SH-SY5Y (cell line): Measurements from ENCODE around the gene HSD17B4.

Source experiments
- GATA2 ChIP-seq: IDR thresholded peaks from 2 replicates; pipeline ENCODE4 v1.6.1; 2011; ENCODE audit warnings: mild to moderate bottlenecking, low read depth, low read length
- GATA3 ChIP-seq: IDR thresholded peaks from 2 replicates; pipeline ENCODE4 v1.6.1; 2011; ENCODE audit warnings: low read depth, mild to moderate bottlenecking, low read length, moderate library complexity

DNA sequence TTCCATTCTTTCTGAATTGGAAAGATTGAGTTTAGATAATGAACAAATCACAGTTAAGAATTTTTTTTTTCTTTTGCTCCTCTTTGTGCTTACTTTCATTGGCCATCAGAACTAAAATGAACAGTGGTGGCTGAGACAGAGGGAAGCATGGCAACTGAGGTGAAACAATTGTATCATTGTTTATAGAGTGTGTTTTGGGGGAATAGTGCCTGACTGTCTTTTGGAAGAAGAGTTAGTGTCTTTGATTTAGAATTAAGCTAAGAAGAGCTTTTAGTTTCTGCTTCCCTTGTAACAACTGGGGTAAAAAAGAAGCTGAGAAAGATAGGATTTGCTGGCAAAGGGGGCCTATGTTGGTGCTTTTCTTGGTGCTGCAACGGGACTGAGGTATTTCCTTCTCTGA lies 24.0 kb downstream of the HSD17B4 start:
- no peak for TF ChIP-seq GATA3
- TF ChIP-seq GATA2: no peak
